IMR-90 (cell line): ENCODE results near the gene NFATC1. TPM values are rescaled to one million over a fixed set of nuclear protein-coding genes. Genes with fewer than 3 reads are reported as not detected.

Experiments
- ATAC-seq: fragments of 200-7000 bp; cut with Tn5 transposase; 2 replicates; pipeline ENCODE4 v1.9.1; 2020; ENCODE audit warnings: low read depth, mild to moderate bottlenecking, moderate library complexity
- BruUV-seq: library from RNA; stranded (reverse); fragments of 400-500 nt; replicated peaks from 2 replicates; lab custom pipeline; 2021; lab: Mats Ljungman, UMichigan
- CTCF ChIA-PET: fragments of 300-600 bp; formaldehyde crosslinking; extraction: SDS; loops from one replicate; lab custom pipeline; 2021; ENCODE audit warnings: antibody characterized with exemption; lab: Yijun Ruan, JAX
- POLR2A ChIA-PET: fragments of 300-600 bp; sonication (Branson Sonifier 250); formaldehyde crosslinking; loops from one replicate; lab custom pipeline; 2022; ENCODE audit warnings: antibody characterized with exemption; ENCODE audit not compliant: unreplicated experiment; lab: Charles Lee
- DNase-seq: peaks from one replicate; pipeline ENCODE4 v3.0.0; 2013
- H2AFZ ChIP-seq: replicated peaks from 2 replicates; pipeline ENCODE3; 2013; ENCODE audit warnings: low read length, mild to moderate bottlenecking; ENCODE audit not compliant: poor library complexity
- H2AK5ac ChIP-seq: 2 replicates; pipeline ENCODE4 v1.6.1; 2013; ENCODE audit warnings: low read depth, low read length, inconsistent platforms
- H2AK9ac ChIP-seq: replicated peaks from 2 replicates; pipeline ENCODE3; 2013; ENCODE audit warnings: mild to moderate bottlenecking, low read depth, low read length, moderate library complexity; ENCODE audit not compliant: poor library complexity
- H2BK120ac ChIP-seq: 2 replicates; pipeline ENCODE4 v1.6.1; 2013; ENCODE audit warnings: low read depth, low read length, inconsistent platforms
- H2BK15ac ChIP-seq: 3 replicates; pipeline ENCODE4 v1.6.1; 2013; ENCODE audit warnings: low read depth, low read length, inconsistent platforms
- H2BK20ac ChIP-seq: 2 replicates; pipeline ENCODE4 v1.6.1; 2013; ENCODE audit warnings: low read depth, mild to moderate bottlenecking, inconsistent platforms, low read length, moderate library complexity
- H2BK5ac ChIP-seq: 2 replicates; pipeline ENCODE4 v1.6.1; 2013; ENCODE audit warnings: mild to moderate bottlenecking, low read depth, low read length, inconsistent platforms; ENCODE audit not compliant: poor library complexity, severe bottlenecking
- H3K14ac ChIP-seq: replicated peaks from 2 replicates; pipeline ENCODE4 v1.6.1; 2013; ENCODE audit warnings: low read depth, low read length, inconsistent platforms
- H3K18ac ChIP-seq: 2 replicates; pipeline ENCODE4 v1.6.1; 2013; ENCODE audit warnings: low read depth, low read length, control low read depth
- H3K23ac ChIP-seq: 2 replicates; pipeline ENCODE4 v1.6.1; 2013; ENCODE audit warnings: low read depth, low read length, inconsistent platforms
- H3K27ac ChIP-seq: 2 replicates; pipeline ENCODE4 v1.5.1; 2013; ENCODE audit warnings: mild to moderate bottlenecking, control low read depth, low read length; ENCODE audit not compliant: insufficient read depth
- H3K27me3 ChIP-seq: 2 replicates; pipeline ENCODE4 v1.6.1; 2013; ENCODE audit warnings: low read length; ENCODE audit not compliant: control insufficient read depth, insufficient read depth
- H3K36me3 ChIP-seq: 2 replicates; pipeline ENCODE4 v1.6.1; 2013; ENCODE audit warnings: low read length, mixed read lengths; ENCODE audit not compliant: control insufficient read depth, insufficient read depth
- H3K4ac ChIP-seq: 2 replicates; pipeline ENCODE4 v1.6.1; 2013; ENCODE audit warnings: low read depth, low read length, inconsistent platforms
- H3K4me1 ChIP-seq: 2 replicates; pipeline ENCODE4 v1.6.1; 2013; ENCODE audit warnings: low read length, mixed read lengths; ENCODE audit not compliant: control insufficient read depth, insufficient read depth
- H3K4me2 ChIP-seq: 2 replicates; pipeline ENCODE4 v1.6.1; 2013; ENCODE audit warnings: low read depth, mild to moderate bottlenecking, control low read depth, low read length, moderate library complexity
- H3K4me3 ChIP-seq: 2 replicates; pipeline ENCODE4 v1.5.1; 2013; ENCODE audit warnings: low read depth, mild to moderate bottlenecking, control low read depth, low read length, moderate library complexity; ENCODE audit not compliant: insufficient read depth
- H3K56ac ChIP-seq: 2 replicates; pipeline ENCODE4 v1.6.1; 2013; ENCODE audit warnings: low read length, inconsistent platforms; ENCODE audit not compliant: insufficient read depth; ENCODE audit errors: extremely low read depth
- H3K79me1 ChIP-seq, 2 experiments: 2 replicates each; pipeline ENCODE4 v1.6.1; 2013; ENCODE audit warnings: low read length in 2 of 2, inconsistent platforms in 1 of 2, low read depth in 1 of 2
- H3K9ac ChIP-seq: 2 replicates; pipeline ENCODE4 v1.6.1; 2013; ENCODE audit warnings: low read depth, low read length, control low read depth
- H3K9me1 ChIP-seq: 2 replicates; pipeline ENCODE4 v1.6.1; 2013; ENCODE audit warnings: low read length, inconsistent platforms; ENCODE audit not compliant: insufficient read depth
- H3K9me3 ChIP-seq: 2 replicates; pipeline ENCODE4 v1.6.1; 2013; ENCODE audit warnings: low read length; ENCODE audit not compliant: control insufficient read depth, insufficient read depth
- H4K20me1 ChIP-seq: 2 replicates; pipeline ENCODE4 v1.6.1; 2013; ENCODE audit warnings: low read length, inconsistent platforms; ENCODE audit not compliant: insufficient read depth
- H4K5ac ChIP-seq: 2 replicates; pipeline ENCODE4 v1.6.1; 2013; ENCODE audit warnings: mild to moderate bottlenecking, low read depth, low read length, control low read depth
- H4K8ac ChIP-seq, 2 experiments: 2 replicates each; pipeline ENCODE4 v1.6.1; 2013; ENCODE audit warnings: low read depth in 2 of 2, low read length in 2 of 2, control low read depth in 1 of 2, inconsistent platforms in 1 of 2
- H4K91ac ChIP-seq: 2 replicates; pipeline ENCODE4 v1.6.1; 2013; ENCODE audit warnings: low read depth, low read length, inconsistent platforms; ENCODE audit not compliant: insufficient read depth
- BHLHE40 ChIP-seq: fragments of 150-350 bp; IDR thresholded peaks from 2 replicates; pipeline ENCODE4 v1.6.1; 2016; ENCODE audit warnings: mild to moderate bottlenecking, low read depth, low read length
- CEBPB ChIP-seq: IDR thresholded peaks from 2 replicates; pipeline ENCODE4 v1.6.1; 2012; ENCODE audit warnings: low read depth, low read length, improper control_type of control experiment
- CHD1 ChIP-seq: IDR thresholded peaks from 2 replicates; pipeline ENCODE4 v1.6.1; 2012; ENCODE audit warnings: low read depth, low read length, improper control_type of control experiment
- CTCF ChIP-seq: conservative IDR thresholded peaks from 2 replicates; pipeline ENCODE4 v1.5.1; 2012; ENCODE audit warnings: mild to moderate bottlenecking, low read depth, low read length, improper control_type of control experiment
- FOS ChIP-seq: fragments of 150-350 bp; IDR thresholded peaks from 2 replicates; pipeline ENCODE4 v1.6.1; 2016; ENCODE audit warnings: low read depth, low read length
- MAFK ChIP-seq: IDR thresholded peaks from 2 replicates; pipeline ENCODE4 v1.6.1; 2012; ENCODE audit warnings: low read depth, low read length, improper control_type of control experiment
- MAZ ChIP-seq: IDR thresholded peaks from 2 replicates; pipeline ENCODE4 v1.6.1; 2012; ENCODE audit warnings: low read depth, mild to moderate bottlenecking, low read length, improper control_type of control experiment, moderate library complexity, borderline replicate concordance
- MXI1 ChIP-seq: IDR thresholded peaks from 2 replicates; pipeline ENCODE4 v1.6.1; 2012; ENCODE audit warnings: low read depth, mild to moderate bottlenecking, low read length, moderate library complexity, borderline replicate concordance
- NFE2L2 ChIP-seq: fragments of 150-350 bp; IDR thresholded peaks from 2 replicates; pipeline ENCODE4 v1.6.1; 2016; ENCODE audit warnings: low read depth, mild to moderate bottlenecking, low read length
- POLR2A ChIP-seq: IDR thresholded peaks from 2 replicates; pipeline ENCODE4 v1.6.1; 2012; ENCODE audit warnings: mild to moderate bottlenecking, low read depth, low read length
- RAD21 ChIP-seq: IDR thresholded peaks from 2 replicates; pipeline ENCODE4 v1.6.1; 2012; ENCODE audit warnings: low read length, improper control_type of control experiment
- RCOR1 ChIP-seq: IDR thresholded peaks from 2 replicates; pipeline ENCODE4 v1.6.1; 2012; ENCODE audit warnings: mild to moderate bottlenecking, low read length, improper control_type of control experiment; ENCODE audit not compliant: insufficient replicate concordance
- RFX5 ChIP-seq: IDR thresholded peaks from 2 replicates; pipeline ENCODE4 v1.8.0; 2012; ENCODE audit warnings: low read depth, mild to moderate bottlenecking, low read length, moderate library complexity
- SMC3 ChIP-seq: fragments of 150-350 bp; IDR thresholded peaks from 2 replicates; pipeline ENCODE4 v1.6.1; 2016; ENCODE audit warnings: low read depth, mild to moderate bottlenecking, antibody characterized with exemption, low read length, moderate library complexity
- WGBS, 2 experiments: methylation state at CpG; one replicate each; pipeline versions ENCODE4 v1.1.5 to v1.1.7; 2013; ENCODE audit warnings: missing lambda C conversion rate in 2 of 2; ENCODE audit not compliant: insufficient read length in 1 of 2; ENCODE audit errors: extremely low coverage in 2 of 2; 5-methylcytosine and 5-hydroxymethylcytosine counted together
- dilution Hi-C: fragments of 300-500 bp; cut with HindIII; formaldehyde crosslinking; loops from one replicate; pipeline ENCODE4 v1.14.3; 2018; ENCODE audit warnings: low sequenced_read_pairs; ENCODE audit not compliant: unreplicated experiment
- in situ Hi-C: fragments of 300-500 bp; cut with MboI; formaldehyde crosslinking; loops from 3 replicates; pipeline ENCODE4 v1.14.3; 2019; ENCODE audit warnings: low sequenced_read_pairs, inconsistent platforms, mixed read lengths
- intact Hi-C: fragments of 100-400 bp; cut with micrococcal nuclease; formaldehyde crosslinking; loops from 2 replicates; pipeline ENCODE4 v1.10.0; 2022
- polyA plus RNA-seq, 3 experiments: library from polyadenylated mRNA; depleted of rRNA; stranded (reverse); fragments of >200 nt; gene quantifications; 2 replicates each; pipeline ENCODE4 v1.2.3, GENCODE V29; 2012; ENCODE audit warnings: low replicate concordance in 1 of 3
- total RNA-seq: library from RNA; depleted of rRNA; stranded (reverse); fragments of >200 nt; gene quantifications from 2 replicates; pipeline ENCODE4 v1.2.3, GENCODE V29; 2012
- TF ChIP-seq, protein P1 (sequence below): fragments of 150-350 bp; IDR thresholded peaks from 2 replicates; pipeline ENCODE4 v1.6.1; 2016; ENCODE audit warnings: low read depth, mild to moderate bottlenecking, low read length, moderate library complexity, borderline replicate concordance
- TF ChIP-seq, protein P2 (sequence below): fragments of 150-350 bp; IDR thresholded peaks from 2 replicates; pipeline ENCODE4 v1.6.1; 2017; ENCODE audit warnings: mild to moderate bottlenecking, antibody characterized with exemption, low read length, low read depth

NFATC1 gene
- total and polyA plus RNA-seq, 2 of the 4 experiments (the other 2 are of a cell fraction) = 0.36 to 1.8 TPM

- peaks cover 1% of the 10 kb centered on the region; the same call in 1 of the 2 replicates for H3K4me1 ChIP-seq
- ATAC-seq = peak; percentile 50
- no peaks in the 10 kb centered on the region for H3K9me3 ChIP-seq
- no peaks in the 10 kb centered on the region for H4K20me1 ChIP-seq
- CTCF ChIA-PET = no interaction called here
- no peak overlapping the region for H4K5ac ChIP-seq
- H3K9ac ChIP-seq = peak overlapping the region; percentile 67
- intact Hi-C loops (no loop called here), in situ Hi-C loops (no loop called here), dilution Hi-C loops (no loop called here)
- H3K79me1 ChIP-seq = no peaks in the 10 kb centered on the region
- no peak overlapping the region for H2BK20ac ChIP-seq
- no peak overlapping the region for H2AK9ac ChIP-seq
- no peak overlapping the region for H3K14ac ChIP-seq
- H3K4me3 ChIP-seq = peak overlapping the region; percentile 86
- H2BK5ac ChIP-seq = no peak overlapping the region
- H4K8ac ChIP-seq = no peak overlapping the region
- no peaks in the 10 kb centered on the region for H3K36me3 ChIP-seq
- no TSS peak for BruUV-seq
- H3K9me1 ChIP-seq = no peaks in the 10 kb centered on the region
- no peak overlapping the region for H3K23ac ChIP-seq
- peak overlapping the region; percentile 22; the same call in 1 of the 2 replicates for H3K27ac ChIP-seq
- no peak overlapping the region for H4K91ac ChIP-seq
- no peak overlapping the region; the same call in 1 of the 2 replicates for H3K18ac ChIP-seq
- H2BK120ac ChIP-seq = no peak overlapping the region
- no peak overlapping the region for H2BK15ac ChIP-seq
- H3K27me3 ChIP-seq = peaks cover 4% of the 10 kb centered on the region; the same call in 1 of the 2 replicates
- peak overlapping the region; percentile 88 for H2AFZ ChIP-seq
- H3K56ac ChIP-seq = no peak overlapping the region
- WGBS, 2 experiments = 0% methylated on average over 28 of the region's 71 CpGs; no CpG with 5 or more reads in 1 of the 2 experiments
- H2AK5ac ChIP-seq = no peak overlapping the region
- no peak for DNase-seq
- POLR2A ChIA-PET = no interaction called here
- no peak overlapping the region for H3K4ac ChIP-seq
- peak overlapping the region; percentile 55 for H3K4me2 ChIP-seq
- TF ChIP-seq CHD1 = no peak
- TF ChIP-seq MAFK = no peak
- no peak for TF ChIP-seq CTCF
- TF ChIP-seq MXI1 = no peak
- TF ChIP-seq MAZ = no peak
- no peak for TF ChIP-seq RAD21
- TF ChIP-seq, protein P1, sequence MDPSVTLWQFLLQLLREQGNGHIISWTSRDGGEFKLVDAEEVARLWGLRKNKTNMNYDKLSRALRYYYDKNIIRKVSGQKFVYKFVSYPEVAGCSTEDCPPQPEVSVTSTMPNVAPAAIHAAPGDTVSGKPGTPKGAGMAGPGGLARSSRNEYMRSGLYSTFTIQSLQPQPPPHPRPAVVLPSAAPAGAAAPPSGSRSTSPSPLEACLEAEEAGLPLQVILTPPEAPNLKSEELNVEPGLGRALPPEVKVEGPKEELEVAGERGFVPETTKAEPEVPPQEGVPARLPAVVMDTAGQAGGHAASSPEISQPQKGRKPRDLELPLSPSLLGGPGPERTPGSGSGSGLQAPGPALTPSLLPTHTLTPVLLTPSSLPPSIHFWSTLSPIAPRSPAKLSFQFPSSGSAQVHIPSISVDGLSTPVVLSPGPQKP = no peak
- TF ChIP-seq RFX5 = no peak
- TF ChIP-seq POLR2A = no peak
- TF ChIP-seq BHLHE40 = no peak
- TF ChIP-seq SMC3 = no peak
- no peak for TF ChIP-seq RCOR1
- TF ChIP-seq, protein P2, sequence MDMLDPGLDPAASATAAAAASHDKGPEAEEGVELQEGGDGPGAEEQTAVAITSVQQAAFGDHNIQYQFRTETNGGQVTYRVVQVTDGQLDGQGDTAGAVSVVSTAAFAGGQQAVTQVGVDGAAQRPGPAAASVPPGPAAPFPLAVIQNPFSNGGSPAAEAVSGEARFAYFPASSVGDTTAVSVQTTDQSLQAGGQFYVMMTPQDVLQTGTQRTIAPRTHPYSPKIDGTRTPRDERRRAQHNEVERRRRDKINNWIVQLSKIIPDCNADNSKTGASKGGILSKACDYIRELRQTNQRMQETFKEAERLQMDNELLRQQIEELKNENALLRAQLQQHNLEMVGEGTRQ = no peak
- no peak for TF ChIP-seq FOS
- TF ChIP-seq NFE2L2 = no peak
- no peak for TF ChIP-seq CEBPB
Observed at GRCh38 chr18:79400091-79400590, 4.4 kb downstream of the NFATC1 start.
